Hippocampal formation (tissue), 2 donors: ENCODE results near the gene FHIT.

Experiments used
- DNase-seq, 2 donors: peaks; one replicate each; lab custom pipeline; 2025; lab: John Stamatoyannopoulos, UW

The FHIT gene

DNA sequence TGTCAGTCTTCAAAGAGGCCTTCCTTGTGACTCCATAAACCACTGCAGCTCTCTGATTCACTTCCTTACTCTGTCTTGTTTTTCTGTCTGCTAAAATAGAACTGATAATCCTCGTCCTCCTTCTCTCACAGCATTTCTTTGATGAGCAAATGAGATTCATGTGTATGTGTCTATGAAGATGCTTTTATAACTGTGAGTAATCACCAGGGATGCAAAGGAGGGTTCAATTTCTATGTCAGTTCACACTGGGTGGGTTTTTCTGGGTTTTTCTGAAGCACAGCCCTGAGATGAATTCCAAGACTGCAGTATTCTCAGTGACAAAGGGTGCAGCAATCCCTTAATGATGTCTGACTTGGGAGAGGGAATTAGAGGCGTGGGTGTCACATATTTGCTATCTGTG, 1454.8 kb downstream of the FHIT start:
- DNase-seq = no peak

- DNase-seq = no peak
These were observed 1455.5 kb downstream of the FHIT start for GRCh38 chr3:59795756-59796155.

- DNase-seq = no peak
These were observed 1457.3 kb downstream of the FHIT start for GRCh38 chr3:59793976-59794375.

GRCh38 chr3:59791774-59792308, 1459.4 kb downstream of the FHIT start:
- DNase-seq = no peak

GRCh38 chr3:59790241-59790640, 1461.0 kb downstream of the FHIT start:
- no peak for DNase-seq

- DNase-seq = no peak
These were observed 1462.5 kb downstream of the FHIT start for GRCh38 chr3:59788801-59789200.

DNA sequence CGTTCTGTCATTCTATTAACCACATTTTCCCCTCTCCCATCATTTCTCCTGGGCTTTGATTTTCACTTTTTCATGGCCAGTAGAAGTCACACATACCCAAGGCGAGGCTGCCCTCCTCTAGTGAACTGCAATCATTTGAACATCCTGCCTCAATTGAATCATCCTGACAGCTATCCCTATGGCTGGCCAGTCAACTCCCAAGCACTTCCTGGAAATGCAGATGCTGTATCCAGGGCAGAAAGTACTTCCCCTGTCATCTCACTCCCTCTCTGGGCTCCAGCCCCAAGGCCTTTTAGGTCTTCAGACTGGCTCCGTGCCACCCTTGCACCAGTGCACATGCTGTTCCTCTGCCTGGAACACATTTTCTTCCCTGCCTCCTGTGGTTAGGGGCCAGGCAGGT, 1463.1 kb downstream of the FHIT start:
- no peak for DNase-seq

GRCh38 chr3:59786374-59786773, 1464.9 kb downstream of the FHIT start:
- no peak for DNase-seq

GRCh38 chr3:59784164-59784563, 1467.1 kb downstream of the FHIT start:
- no peak for DNase-seq

- no peak for DNase-seq
These were observed 1467.7 kb downstream of the FHIT start for GRCh38 chr3:59783468-59783988.

GRCh38 chr3:59782664-59783063, 1468.6 kb downstream of the FHIT start:
- no peak for DNase-seq

DNA sequence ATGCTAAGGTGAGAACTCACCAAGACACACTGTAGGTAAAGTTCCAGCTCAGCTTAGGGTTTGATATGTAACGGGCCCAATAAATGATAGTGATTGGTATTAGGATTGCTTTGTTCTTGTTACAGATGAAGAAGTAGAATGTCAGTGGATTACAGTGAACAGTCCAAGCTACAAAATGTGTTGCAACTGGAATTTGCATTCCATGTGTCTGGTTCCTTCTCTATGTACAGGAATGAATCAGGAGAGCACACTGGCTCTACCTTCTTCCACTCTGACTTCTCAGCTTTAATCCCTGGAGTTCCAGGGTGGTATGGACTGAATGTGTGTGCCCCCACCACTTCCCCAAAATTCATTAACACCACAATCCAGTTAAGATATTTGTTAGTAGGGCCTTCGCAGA, 1471.0 kb downstream of the FHIT start:
- no peak for DNase-seq

DNA sequence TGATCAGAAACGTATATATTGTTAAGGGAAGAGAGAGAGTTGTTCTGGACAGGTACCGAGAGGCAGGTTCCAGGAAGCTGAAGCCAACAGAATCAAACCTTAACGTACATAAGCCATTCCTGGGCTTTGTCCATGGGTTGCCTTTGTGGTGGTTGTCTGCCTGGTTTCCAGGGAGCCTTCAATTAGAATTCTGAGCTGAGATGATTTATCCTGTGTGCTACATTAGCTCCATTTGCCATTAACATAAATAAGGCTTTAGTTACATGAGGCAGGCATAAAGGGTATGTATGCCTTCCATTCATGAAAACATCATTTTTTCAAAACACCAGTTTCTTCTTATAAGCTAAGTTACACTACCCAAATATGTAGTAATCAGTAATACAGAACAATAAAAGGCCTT, 1472.0 kb downstream of the FHIT start:
- no peak for DNase-seq

DNA sequence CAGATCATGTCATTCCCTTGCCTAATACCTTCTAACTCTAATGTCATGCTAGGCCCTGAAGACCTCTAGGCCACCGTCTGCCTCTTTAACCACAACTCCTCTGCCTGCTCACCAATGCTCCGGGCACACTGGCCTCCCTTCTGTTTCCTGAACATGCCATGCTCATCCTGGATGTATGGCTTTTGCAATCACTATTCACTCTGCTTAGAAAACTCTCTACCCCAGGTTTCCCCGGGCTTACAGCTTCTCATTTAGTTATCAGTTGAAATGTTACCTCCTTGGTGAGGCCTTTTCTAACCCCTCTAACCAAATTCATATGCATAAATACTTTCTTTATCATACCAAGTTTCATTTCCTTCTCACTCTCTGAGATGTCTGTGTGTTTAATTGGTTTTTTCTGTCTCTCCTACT, 1473.6 kb downstream of the FHIT start:
- no peak for DNase-seq

DNA sequence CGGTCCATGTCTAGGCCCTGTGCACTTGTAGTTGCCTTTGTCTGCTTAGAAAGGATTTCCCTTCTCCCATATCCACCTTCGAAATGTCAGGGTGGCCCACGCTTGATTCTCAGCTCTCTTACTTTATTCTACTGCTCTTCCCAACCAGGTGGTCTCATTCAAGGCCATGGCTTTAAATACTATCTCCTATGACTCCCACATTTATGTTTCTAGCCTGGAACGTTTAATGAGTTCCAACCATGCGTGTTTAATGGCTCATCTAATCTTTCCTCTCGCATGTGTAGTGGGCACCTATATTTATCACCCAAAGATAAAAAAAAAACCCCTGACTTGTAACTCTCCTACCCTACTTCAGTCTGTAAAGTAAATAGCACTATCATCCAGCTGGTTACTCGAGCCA, 1474.2 kb downstream of the FHIT start:
- DNase-seq = no peak

DNA sequence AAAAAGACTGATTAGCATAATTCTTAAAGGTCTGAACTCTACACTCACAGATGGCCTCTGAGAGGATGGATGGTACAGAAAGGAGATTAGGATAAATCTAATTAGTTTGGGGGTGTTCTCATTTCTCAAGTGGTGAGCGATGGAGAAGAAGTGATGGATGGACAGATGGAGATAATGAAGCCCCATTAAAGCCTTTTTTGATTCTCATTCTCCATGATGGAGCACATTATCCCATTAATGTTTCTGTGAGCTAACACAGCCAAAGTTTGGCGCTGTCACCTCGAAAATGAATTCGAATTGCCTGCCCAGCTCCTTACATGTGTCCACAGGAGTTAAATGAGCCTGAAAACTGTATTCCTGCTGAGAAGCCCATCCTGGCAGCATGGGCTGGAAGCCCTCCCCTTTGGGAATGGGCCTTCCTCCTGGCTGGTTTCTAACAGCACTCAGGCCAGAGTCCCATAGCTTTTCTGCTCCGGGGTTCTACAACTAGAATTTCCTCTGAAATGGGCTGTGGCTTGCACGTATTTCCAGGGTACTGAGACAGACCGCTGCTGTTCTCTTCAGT, 1475.4 kb downstream of the FHIT start:
- no peak for DNase-seq

- DNase-seq = no peak
These were observed 1476.1 kb downstream of the FHIT start for GRCh38 chr3:59775106-59775505.

DNA sequence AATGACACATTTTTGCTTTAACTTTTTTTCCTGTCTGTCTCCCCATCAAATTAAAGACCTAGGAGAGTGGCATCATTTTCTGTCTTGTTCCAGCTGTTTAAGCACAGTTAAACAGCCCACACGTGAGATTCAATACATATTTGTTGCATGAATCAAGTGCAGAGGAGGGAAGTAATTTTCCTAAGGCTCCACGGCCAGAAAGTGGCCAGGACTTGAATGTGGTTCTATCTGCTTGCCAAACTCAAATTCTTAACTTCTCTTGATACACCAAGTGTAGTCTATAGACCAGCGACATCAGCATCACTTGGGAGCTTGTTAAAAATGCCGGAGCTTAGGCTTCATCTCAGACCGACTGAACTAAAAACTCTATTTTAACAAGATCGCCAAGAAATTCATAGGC, 1476.6 kb downstream of the FHIT start:
- no peak for DNase-seq

DNA sequence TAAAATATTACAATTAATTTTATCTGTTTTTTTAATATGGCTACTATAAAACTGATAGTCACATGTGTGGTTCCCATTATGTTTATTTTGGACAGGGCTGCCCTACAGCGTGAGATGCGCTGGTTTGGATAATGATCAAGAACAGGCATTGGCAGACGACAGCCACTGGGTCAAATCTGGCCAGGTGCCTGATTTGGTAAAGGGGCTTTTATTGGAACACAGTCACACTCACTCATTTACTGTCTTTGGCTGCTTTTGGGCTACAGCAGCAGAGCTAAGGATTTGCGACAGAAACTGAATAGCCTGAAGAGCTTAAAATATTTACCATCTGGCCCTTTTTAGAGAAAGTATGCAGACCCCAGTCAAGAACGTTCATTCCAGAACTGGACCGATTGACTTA, 1477.3 kb downstream of the FHIT start:
- no peak for DNase-seq

GRCh38 chr3:59772416-59773408, 1478.5 kb downstream of the FHIT start:
- DNase-seq = no peak

GRCh38 chr3:59771768-59772181, 1479.5 kb downstream of the FHIT start:
- no peak for DNase-seq

DNA sequence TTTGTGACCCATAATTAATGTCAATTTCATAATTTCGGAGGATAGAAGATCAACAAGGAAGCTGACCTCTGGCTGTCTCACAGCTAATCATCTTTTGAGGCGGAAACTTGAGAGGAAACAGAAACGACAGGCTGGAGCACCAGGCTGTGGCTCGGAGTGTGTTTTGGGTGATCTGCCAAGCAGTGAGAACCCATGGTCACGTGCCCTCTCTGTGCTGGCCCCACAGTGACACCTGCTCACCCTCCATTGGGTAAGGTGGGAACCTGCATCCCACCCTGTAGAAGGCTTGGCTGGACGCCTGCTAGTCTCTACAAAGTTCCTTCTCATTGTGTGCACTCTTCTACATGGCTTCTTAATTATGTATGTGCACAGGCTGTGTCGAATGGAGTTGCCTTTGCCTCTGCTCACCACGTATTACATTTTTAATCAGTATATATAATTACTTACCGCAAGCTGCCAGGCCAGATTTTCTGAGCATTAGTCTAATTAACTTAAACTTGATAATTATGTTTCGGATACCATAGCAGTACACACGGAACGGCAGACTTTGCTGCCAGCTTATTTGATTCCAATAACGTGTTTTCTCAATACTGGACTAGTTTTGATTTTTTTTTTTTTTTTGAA, 1482.0 kb downstream of the FHIT start:
- DNase-seq = no peak
